ENCODE measurements around the gene WEE2.

The WEE2 gene

GRCh38 chr7:141709318-141709717 lies 1.2 kb downstream of the WEE2 start:
- H3K27ac ChIP-seq, result no peak overlapping the region
- no peak for TF ChIP-seq CTCF (conservative IDR thresholded peaks at IDR 0.05)

- no peak for TF ChIP-seq CTCF (conservative IDR thresholded peaks at IDR 0.05)
- H3K27ac ChIP-seq, result no peak overlapping the region
Observed at GRCh38 chr7:141709749-141710148, 1.6 kb downstream of the WEE2 start.

GRCh38 chr7:141710301-141710700 lies 2.1 kb downstream of the WEE2 start:
- no peak overlapping the region for H3K27ac ChIP-seq
- TF ChIP-seq CTCF (conservative IDR thresholded peaks at IDR 0.05), result no peak

- no peak overlapping the region for H3K27ac ChIP-seq
- TF ChIP-seq CTCF (conservative IDR thresholded peaks at IDR 0.05), result no peak
Observed at GRCh38 chr7:141712603-141713255, 4.6 kb downstream of the WEE2 start.

GRCh38 chr7:141713890-141714289 lies 5.7 kb downstream of the WEE2 start:
- no peak for TF ChIP-seq CTCF (conservative IDR thresholded peaks at IDR 0.05)
- H3K27ac ChIP-seq, result no peak overlapping the region

GRCh38 chr7:141714571-141714970 lies 6.4 kb downstream of the WEE2 start:
- TF ChIP-seq CTCF (conservative IDR thresholded peaks at IDR 0.05), result no peak
- H3K27ac ChIP-seq, result no peak overlapping the region

GRCh38 chr7:141715018-141715417 lies 6.9 kb downstream of the WEE2 start:
- no peak overlapping the region for H3K27ac ChIP-seq
- no peak for TF ChIP-seq CTCF (conservative IDR thresholded peaks at IDR 0.05)

Data from VCaP (cell line).